ENCODE measurements around the gene PTRH1. TPM values are rescaled to one million over a fixed set of nuclear protein-coding genes. Genes with fewer than 3 reads are reported as not detected.
A peak's percentile ranks its signal among the peaks of the same experiment; 100 is the strongest.

Gene PTRH1
- total RNA-seq, 1 donor from 2014 or later: 10.1 TPM

- H3K27ac Mint-ChIP-seq (ENCODE audit: unreplicated experiment): no peak overlapping the region
- peaks cover 10% of the 10 kb centered on the region for H3K27me3 Mint-ChIP-seq (ENCODE audit: unreplicated experiment)
- peaks cover 10% of the 10 kb centered on the region for H3K9me3 Mint-ChIP-seq (ENCODE audit: unreplicated experiment)
- H3K4me3 Mint-ChIP-seq (ENCODE audit: unreplicated experiment): no peak overlapping the region
- no peak for DNase-seq
- H3K36me3 Mint-ChIP-seq (ENCODE audit: unreplicated experiment): peaks cover 5% of the 10 kb centered on the region
- no peak for TF ChIP-seq CTCF (IDR thresholded peaks at IDR 0.05; ENCODE audit: partially characterized antibody, unreplicated experiment)
- peaks cover 19% of the 10 kb centered on the region for H3K4me1 Mint-ChIP-seq (ENCODE audit: low read depth, unreplicated experiment)
Observed at GRCh38 chr9:127710204-127710783, 5.2 kb downstream of the PTRH1 start.

- Mint-ChIP-seq H3K27me3 (ENCODE audit: unreplicated experiment) (peaks cover 10% of the 10 kb centered on the region), H3K36me3 (ENCODE audit: unreplicated experiment) (peaks cover 5% of the 10 kb centered on the region), H3K4me3 (ENCODE audit: unreplicated experiment) (peak overlapping the region; percentile 20), H3K27ac (ENCODE audit: unreplicated experiment) (no peak overlapping the region), H3K9me3 (ENCODE audit: unreplicated experiment) (peaks cover 10% of the 10 kb centered on the region), H3K4me1 (ENCODE audit: low read depth, unreplicated experiment) (peaks cover 20% of the 10 kb centered on the region)
- TF ChIP-seq CTCF (IDR thresholded peaks at IDR 0.05; ENCODE audit: partially characterized antibody, unreplicated experiment): no peak
- DNase-seq: no peak
Observed at GRCh38 chr9:127708952-127709587, 6.4 kb downstream of the PTRH1 start.

DNA sequence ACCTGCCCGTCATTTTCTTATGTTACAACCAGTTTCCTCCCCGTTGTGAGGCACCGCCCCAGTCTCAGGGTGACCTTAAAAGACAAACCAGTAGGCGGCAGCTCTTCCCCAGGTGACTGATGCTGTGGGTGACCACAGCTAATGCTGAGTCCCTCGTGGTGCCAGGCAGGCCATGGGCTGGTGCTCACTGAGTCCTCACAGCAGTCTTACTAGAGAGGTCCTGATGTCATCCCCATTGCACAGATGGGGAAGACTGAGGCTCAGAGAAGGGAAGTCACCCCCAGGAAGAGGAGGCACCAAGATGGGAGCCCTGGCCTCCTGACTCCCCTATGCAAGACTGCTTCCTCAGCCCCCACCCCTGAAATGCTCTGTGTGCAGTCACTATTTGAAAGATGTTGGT, 7.7 kb downstream of the PTRH1 start:
- Mint-ChIP-seq H3K36me3 (ENCODE audit: unreplicated experiment) (peaks cover 5% of the 10 kb centered on the region), H3K9me3 (ENCODE audit: unreplicated experiment) (peaks cover 10% of the 10 kb centered on the region), H3K27ac (ENCODE audit: unreplicated experiment) (no peak overlapping the region), H3K4me3 (ENCODE audit: unreplicated experiment) (no peak overlapping the region), H3K27me3 (ENCODE audit: unreplicated experiment) (peaks cover 12% of the 10 kb centered on the region), H3K4me1 (ENCODE audit: low read depth, unreplicated experiment) (peaks cover 20% of the 10 kb centered on the region)
- DNase-seq: no peak
- TF ChIP-seq CTCF (IDR thresholded peaks at IDR 0.05; ENCODE audit: partially characterized antibody, unreplicated experiment): no peak

DNA sequence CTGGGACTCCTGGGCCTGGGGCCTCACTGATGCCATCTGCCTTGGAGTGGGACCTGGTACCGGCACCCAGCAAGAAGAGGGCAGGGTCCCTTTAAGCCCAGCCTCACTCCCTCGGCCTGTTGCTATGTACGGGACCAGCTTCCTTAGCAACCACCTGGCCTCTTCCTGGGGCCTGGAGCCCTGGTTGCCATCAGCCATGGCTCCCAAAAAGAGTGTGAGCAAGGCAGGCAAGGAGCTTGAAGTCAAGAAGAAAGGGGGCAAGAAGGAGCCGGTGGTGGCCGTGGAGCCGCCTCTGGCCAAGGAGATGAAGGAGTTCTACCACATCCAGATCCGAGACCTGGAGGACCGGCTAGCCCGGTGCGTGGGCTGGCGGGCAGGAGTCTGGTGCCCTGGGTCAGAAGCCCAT, 8.6 kb downstream of the PTRH1 start, which contains the start of gene CFAP157:
Gene CFAP157 (plus strand): TSS at position 153 of the 406 bp plus-strand sequence. CDS start 44 bp downstream, at position 197.
- peaks cover 20% of the 10 kb centered on the region for H3K4me1 Mint-ChIP-seq (ENCODE audit: low read depth, unreplicated experiment)
- H3K27ac Mint-ChIP-seq (ENCODE audit: unreplicated experiment): no peak within 1 kb of the TSS
- peaks cover 5% of the 10 kb centered on the region for H3K36me3 Mint-ChIP-seq (ENCODE audit: unreplicated experiment)
- H3K9me3 Mint-ChIP-seq (ENCODE audit: unreplicated experiment): peaks cover 10% of the 10 kb centered on the region
- peak; percentile 32 for DNase-seq
- no peak within 1 kb of the TSS for H3K4me3 Mint-ChIP-seq (ENCODE audit: unreplicated experiment)
- peaks cover 12% of the 10 kb centered on the region for H3K27me3 Mint-ChIP-seq (ENCODE audit: unreplicated experiment)
- TF ChIP-seq CTCF (IDR thresholded peaks at IDR 0.05; ENCODE audit: partially characterized antibody, unreplicated experiment): no peak
